ENCODE results near the gene PCDHB9.
"Not testable (repeated sequence)": the region's sequence is repeated elsewhere in the genome, so short reads cannot be mapped to it uniquely, and the experiment has no call there.

Gene PCDHB9

GRCh38 chr5:141186897-141187512 lies at the start of gene PCDHB9:
TSS of gene PCDHB9 (plus strand) at chr5:141187161. CDS start at chr5:141187319, 158 bp downstream.
- DNase-seq (ENCODE audit: low read depth, low spot score) = no peak

DNA sequence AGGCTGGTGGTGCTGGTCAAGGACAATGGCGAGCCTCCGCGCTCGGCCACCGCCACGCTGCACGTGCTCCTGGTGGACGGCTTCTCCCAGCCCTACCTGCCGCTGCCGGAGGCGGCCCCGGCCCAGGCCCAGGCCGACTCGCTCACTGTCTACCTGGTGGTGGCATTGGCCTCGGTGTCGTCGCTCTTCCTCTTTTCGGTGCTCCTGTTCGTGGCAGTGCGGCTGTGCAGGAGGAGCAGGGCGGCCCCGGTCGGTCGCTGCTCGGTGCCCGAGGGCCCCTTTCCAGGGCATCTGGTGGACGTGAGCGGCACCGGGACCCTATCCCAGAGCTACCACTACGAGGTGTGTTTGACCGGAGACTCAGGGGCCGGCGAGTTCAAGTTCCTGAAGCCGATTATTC lies 49.6 kb upstream of the PCDHB9 start:
- not testable (repeated sequence) for DNase-seq (ENCODE audit: low read depth, low spot score)

- DNase-seq (ENCODE audit: low read depth, low spot score) = no peak
These were observed 37.1 kb upstream of the PCDHB9 start, which contains the start of gene PCDHB6 for GRCh38 chr5:141149812-141150211. TSS of gene PCDHB6 (plus strand) at chr5:141150057. CDS start at chr5:141150258, 201 bp downstream.

DNA sequence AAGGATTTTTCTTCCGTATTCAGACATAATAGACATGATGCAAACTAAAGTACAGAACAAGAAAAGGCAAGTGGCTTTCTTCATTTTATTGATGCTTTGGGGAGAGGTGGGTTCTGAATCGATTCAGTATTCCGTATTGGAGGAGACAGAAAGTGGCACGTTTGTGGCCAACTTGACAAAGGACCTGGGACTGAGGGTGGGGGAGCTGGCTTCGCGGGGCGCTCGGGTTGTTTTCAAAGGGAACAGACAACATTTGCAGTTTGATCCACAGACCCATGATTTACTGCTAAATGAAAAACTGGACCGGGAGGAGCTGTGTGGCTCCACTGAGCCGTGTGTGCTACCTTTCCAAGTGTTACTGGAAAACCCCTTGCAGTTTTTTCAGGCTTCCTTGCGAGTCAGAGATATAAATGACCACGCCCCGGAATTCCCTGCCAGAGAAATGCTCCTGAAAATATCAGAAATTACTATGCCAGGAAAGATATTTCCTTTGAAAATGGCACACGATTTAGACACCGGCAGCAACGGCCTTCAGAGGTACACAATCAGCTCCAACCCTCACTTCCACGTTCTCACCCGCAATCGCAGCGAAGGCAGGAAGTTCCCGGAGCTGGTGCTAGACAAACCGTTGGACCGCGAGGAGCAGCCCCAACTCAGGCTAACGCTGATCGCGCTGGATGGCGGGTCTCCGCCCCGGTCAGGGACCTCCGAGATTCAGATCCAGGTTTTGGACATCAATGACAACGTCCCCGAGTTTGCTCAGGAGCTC lies 36.6 kb upstream of the PCDHB9 start:
- no peak for DNase-seq (ENCODE audit: low read depth, low spot score)

DNA sequence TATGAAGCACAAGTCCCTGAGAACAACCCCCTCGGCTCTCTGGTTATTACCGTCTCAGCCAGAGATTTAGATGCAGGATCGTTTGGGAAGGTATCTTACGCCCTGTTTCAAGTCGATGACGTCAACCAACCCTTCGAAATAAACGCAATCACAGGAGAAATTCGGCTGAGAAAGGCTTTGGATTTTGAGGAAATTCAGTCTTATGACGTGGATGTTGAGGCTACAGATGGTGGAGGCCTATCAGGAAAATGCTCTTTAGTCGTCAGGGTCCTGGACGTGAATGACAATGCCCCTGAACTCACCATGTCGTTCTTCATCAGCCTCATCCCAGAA lies 36.0 kb upstream of the PCDHB9 start:
- no peak for DNase-seq (ENCODE audit: low read depth, low spot score)

DNA sequence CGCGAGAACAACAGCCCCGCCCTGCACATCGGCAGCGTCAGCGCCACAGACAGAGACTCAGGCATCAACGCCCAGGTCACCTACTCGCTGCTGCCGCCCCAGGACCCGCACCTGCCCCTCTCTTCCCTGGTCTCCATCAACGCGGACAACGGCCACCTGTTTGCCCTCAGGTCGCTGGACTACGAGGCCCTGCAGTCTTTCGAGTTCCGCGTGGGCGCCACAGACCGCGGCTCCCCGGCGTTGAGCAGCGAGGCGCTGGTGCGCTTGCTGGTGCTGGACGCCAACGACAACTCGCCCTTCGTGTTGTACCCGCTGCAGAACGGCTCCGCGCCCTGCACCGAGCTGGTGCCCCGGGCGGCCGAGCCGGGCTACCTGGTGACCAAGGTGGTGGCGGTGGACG lies 35.3 kb upstream of the PCDHB9 start:
- not testable (repeated sequence) for DNase-seq (ENCODE audit: low read depth, low spot score)

DNA sequence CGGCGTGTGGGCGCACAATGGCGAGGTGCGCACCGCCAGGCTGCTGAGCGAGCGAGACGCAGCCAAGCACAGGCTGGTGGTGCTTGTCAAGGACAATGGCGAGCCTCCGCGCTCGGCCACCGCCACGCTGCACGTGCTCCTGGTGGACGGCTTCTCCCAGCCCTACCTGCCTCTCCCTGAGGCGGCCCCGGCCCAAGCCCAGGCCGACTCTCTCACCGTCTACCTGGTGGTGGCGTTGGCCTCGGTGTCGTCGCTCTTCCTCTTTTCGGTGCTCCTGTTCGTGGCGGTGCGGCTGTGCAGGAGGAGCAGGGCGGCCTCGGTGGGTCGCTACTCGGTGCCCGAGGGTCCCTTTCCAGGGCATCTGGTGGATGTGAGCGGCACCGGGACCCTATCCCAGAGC lies 34.9 kb upstream of the PCDHB9 start:
- not testable (repeated sequence) for DNase-seq (ENCODE audit: low read depth, low spot score)

GRCh38 chr5:141155540-141156374 lies 31.2 kb upstream of the PCDHB9 start:
- no peak for DNase-seq (ENCODE audit: low read depth, low spot score)

GRCh38 chr5:141157356-141157755 lies 29.6 kb upstream of the PCDHB9 start:
- DNase-seq (ENCODE audit: low read depth, low spot score) = not testable (repeated sequence)

GRCh38 chr5:141157901-141158300 lies 29.1 kb upstream of the PCDHB9 start:
- not testable (repeated sequence) for DNase-seq (ENCODE audit: low read depth, low spot score)

GRCh38 chr5:141172381-141173204 lies 14.4 kb upstream of the PCDHB9 start, which contains the start of gene PCDHB7:
TSS of gene PCDHB7 (plus strand) at chr5:141172644. CDS start at chr5:141172836, 192 bp downstream.
- no peak for DNase-seq (ENCODE audit: low read depth, low spot score)

GRCh38 chr5:141174291-141175104 lies 12.5 kb upstream of the PCDHB9 start:
- not testable (repeated sequence) for DNase-seq (ENCODE audit: low read depth, low spot score)

GRCh38 chr5:141175933-141176332 lies 11.0 kb upstream of the PCDHB9 start:
- no peak for DNase-seq (ENCODE audit: low read depth, low spot score)

DNA sequence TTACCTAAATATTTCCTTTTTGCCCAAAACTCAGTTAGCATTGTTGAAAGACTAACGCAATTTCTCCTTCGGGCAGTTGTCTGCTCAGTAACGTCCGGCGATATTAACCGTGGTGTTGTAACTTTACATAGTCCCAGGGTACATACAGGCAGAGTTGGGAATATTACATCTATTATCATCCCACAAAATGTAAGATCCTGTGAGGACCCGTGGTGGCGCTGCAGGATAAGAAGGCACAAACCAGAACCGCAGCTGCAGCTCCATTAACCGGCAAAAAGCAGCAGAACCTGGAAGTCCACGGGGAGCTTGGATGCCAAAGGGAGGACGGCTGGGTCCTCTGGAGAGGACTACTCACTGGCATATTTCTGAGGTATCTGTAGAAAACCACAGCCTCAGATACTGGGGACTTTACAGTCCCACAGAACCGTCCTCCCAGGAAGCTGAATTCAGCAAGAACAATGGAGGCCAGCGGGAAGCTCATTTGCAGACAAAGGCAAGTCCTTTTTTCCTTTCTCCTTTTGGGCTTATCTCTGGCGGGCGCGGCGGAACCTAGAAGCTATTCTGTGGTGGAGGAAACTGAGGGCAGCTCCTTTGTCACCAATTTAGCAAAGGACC lies 9.3 kb upstream of the PCDHB9 start, which contains the start of gene PCDHB8:
Gene PCDHB8, plus strand, starts transcription at position 214 of the 615 bp plus-strand sequence. Its CDS starts 245 bp downstream, at position 459.
- DNase-seq (ENCODE audit: low read depth, low spot score) = not testable (repeated sequence)

GRCh38 chr5:141179371-141179770 lies 7.6 kb upstream of the PCDHB9 start:
- not testable (repeated sequence) for DNase-seq (ENCODE audit: low read depth, low spot score)

- DNase-seq (ENCODE audit: low read depth, low spot score) = not testable (repeated sequence)
These were observed 7.1 kb upstream of the PCDHB9 start for GRCh38 chr5:141179876-141180275.

DNA sequence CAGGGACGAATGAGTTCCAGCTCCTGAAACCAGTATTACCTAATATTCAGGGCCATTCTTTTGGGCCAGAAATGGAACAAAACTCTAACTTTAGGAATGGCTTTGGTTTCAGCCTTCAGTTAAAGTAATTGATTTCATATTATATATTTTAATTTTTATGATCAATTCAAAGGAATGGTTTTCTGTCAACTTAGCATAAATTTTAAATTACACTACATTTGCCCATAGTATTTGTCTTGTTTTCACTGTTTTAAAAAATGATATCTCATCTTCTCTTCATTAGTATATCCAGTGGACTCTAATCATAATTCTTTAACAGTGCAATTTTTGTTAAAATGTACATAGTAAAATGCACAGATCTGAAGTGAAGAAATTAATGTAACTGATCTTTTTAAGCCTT lies 6.6 kb upstream of the PCDHB9 start:
- no peak for DNase-seq (ENCODE audit: low read depth, low spot score)

- no peak for DNase-seq (ENCODE audit: low read depth, low spot score)
These were observed 4.7 kb upstream of the PCDHB9 start, which contains the start of gene PCDHB16 for GRCh38 chr5:141182248-141182647. TSS of gene PCDHB16 (plus strand) at chr5:141182387. CDS start at chr5:141182560, 173 bp downstream.

DNA sequence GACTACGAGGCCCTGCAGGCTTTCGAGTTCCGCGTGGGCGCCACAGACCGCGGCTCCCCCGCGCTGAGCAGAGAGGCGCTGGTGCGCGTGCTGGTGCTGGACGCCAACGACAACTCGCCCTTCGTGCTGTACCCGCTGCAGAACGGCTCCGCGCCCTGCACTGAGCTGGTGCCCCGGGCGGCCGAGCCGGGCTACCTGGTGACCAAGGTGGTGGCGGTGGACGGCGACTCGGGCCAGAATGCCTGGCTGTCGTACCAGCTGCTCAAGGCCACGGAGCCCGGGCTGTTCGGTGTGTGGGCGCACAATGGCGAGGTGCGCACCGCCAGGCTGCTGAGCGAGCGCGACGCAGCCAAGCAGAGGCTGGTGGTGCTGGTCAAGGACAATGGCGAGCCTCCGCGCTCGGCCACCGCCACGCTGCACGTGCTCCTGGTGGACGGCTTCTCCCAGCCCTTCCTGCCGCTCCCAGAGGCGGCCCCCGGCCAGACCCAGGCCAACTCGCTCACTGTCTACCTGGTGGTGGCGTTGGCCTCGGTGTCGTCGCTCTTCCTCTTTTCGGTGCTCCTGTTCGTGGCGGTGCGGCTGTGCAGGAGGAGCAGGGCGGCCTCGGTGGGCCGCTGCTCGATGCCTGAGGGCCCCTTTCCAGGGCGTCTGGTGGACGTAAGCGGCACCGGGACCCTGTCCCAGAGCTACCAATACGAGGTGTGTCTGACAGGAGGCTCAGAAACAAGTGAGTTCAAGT lies 2.7 kb upstream of the PCDHB9 start:
- not testable (repeated sequence) for DNase-seq (ENCODE audit: low read depth, low spot score)

Data from brain pericyte (primary cell).